ENCODE data around the gene AK9. TPM values are rescaled to one million over a fixed set of nuclear protein-coding genes. Genes with fewer than 3 reads are reported as not detected.

AK9 gene
- total and polyA plus RNA-seq, 9 of the 15 experiments (the other 6 are each of a cell fraction or from before 2014, with no cell fraction given): 0.59 to 1.9 (median 1.2) TPM

- TF ChIP-seq SMAD2 (IDR thresholded peaks at IDR 0.05; ENCODE audit: low read depth, low read length) (no peak), FOSL1 (tag; conservative IDR thresholded peaks at IDR 0.05) (peak; percentile 76), ZBTB43 (CRISPR knock-in tag; IDR thresholded peaks at IDR 0.05) (no peak), ZNF717 (CRISPR knock-in tag; IDR thresholded peaks at IDR 0.05) (no peak), KLF10 (CRISPR knock-in tag; IDR thresholded peaks at IDR 0.05) (no peak), NCOR1 (IDR thresholded peaks at IDR 0.05) (no peak), HMBOX1 (IDR thresholded peaks at IDR 0.05) (no peak), ZNF140 (CRISPR knock-in tag; IDR thresholded peaks at IDR 0.05) (no peak), E2F6 (IDR thresholded peaks at IDR 0.05; ENCODE audit: borderline replicate concordance in 1 of 2, extremely low read depth in 1 of 2, insufficient read depth in 1 of 2, insufficient read length in 1 of 2, low read depth in 1 of 2, low read length in 1 of 2, poor library complexity in 1 of 2, severe bottlenecking in 1 of 2) (no peak), ZNF778 (CRISPR knock-in tag; IDR thresholded peaks at IDR 0.05) (no peak), ZNF589 (CRISPR knock-in tag; IDR thresholded peaks at IDR 0.05; ENCODE audit: low read depth) (no peak), RFX5 (IDR thresholded peaks at IDR 0.05; ENCODE audit: low read depth, low read length) (no peak), SRSF7 (optimal IDR thresholded peaks at IDR 0.05; ENCODE audit: low read depth, low read length) (no peak), PPARD (CRISPR knock-in tag; IDR thresholded peaks at IDR 0.05) (no peak), ZZZ3 (IDR thresholded peaks at IDR 0.05) (no peak), ZBTB12 (CRISPR knock-in tag; IDR thresholded peaks at IDR 0.05) (no peak), SMARCA4 (IDR thresholded peaks at IDR 0.05) (no peak), ZNF384 (IDR thresholded peaks at IDR 0.05; ENCODE audit: low read depth, low read length) (no peak), RERE (CRISPR knock-in tag; IDR thresholded peaks at IDR 0.05; ENCODE audit: borderline replicate concordance) (no peak)
Observed at GRCh38 chr6:109491207-109491938, 199.6 kb downstream of the AK9 start (continued).

Measured in K562 (cell line).